ENCODE results near the gene LZTR1. TPM values are rescaled to one million over a fixed set of nuclear protein-coding genes. Genes with fewer than 3 reads are reported as not detected.
A peak's percentile ranks its signal among the peaks of the same experiment; 100 is the strongest.

The LZTR1 gene
- total RNA-seq, 3 donors from 2014 or later = 37.6 to 59.0 (median 46.2) TPM

- H3K9me3 ChIP-seq = no peaks in the 10 kb centered on the region
- TF ChIP-seq POLR2AphosphoS5 (IDR thresholded peaks at IDR 0.05) (no peak), CTCF (IDR thresholded peaks at IDR 0.05) (no peak), POLR2A (IDR thresholded peaks at IDR 0.05) (no peak)
- H3K36me3 ChIP-seq = no peaks in the 10 kb centered on the region
- no peak for DNase-seq (ENCODE audit: low spot score in 2 of 2)
- H3K4me1 ChIP-seq = no peaks in the 10 kb centered on the region
- no peak overlapping the region for H3K4me3 ChIP-seq
- intact Hi-C loops (cut with DNase I; ENCODE audit: low total_unique reads) = no loop called here
- H3K27ac ChIP-seq = no peak overlapping the region
- H3K27me3 ChIP-seq = no peaks in the 10 kb centered on the region
Measured at GRCh38 chr22:21025266-21025665, 43.2 kb downstream of the LZTR1 start.

- intact Hi-C loops (cut with DNase I; ENCODE audit: low total_unique reads) = no loop called here
- no peak for TF ChIP-seq CTCF (IDR thresholded peaks at IDR 0.05)
- no peak for TF ChIP-seq POLR2A (IDR thresholded peaks at IDR 0.05)
- no peak for TF ChIP-seq POLR2AphosphoS5 (IDR thresholded peaks at IDR 0.05)
- no peaks in the 10 kb centered on the region for H3K9me3 ChIP-seq
- no peak for DNase-seq (ENCODE audit: low spot score in 2 of 2)
- H3K4me1 ChIP-seq = no peaks in the 10 kb centered on the region
- H3K27ac ChIP-seq = no peak overlapping the region
- H3K4me3 ChIP-seq = no peak overlapping the region
- H3K27me3 ChIP-seq = no peaks in the 10 kb centered on the region
- no peaks in the 10 kb centered on the region for H3K36me3 ChIP-seq
Measured at GRCh38 chr22:21025763-21026755, 44.0 kb downstream of the LZTR1 start.

- Histone ChIP-seq H3K36me3 (no peaks in the 10 kb centered on the region), H3K4me3 (no peak overlapping the region), H3K27me3 (no peaks in the 10 kb centered on the region), H3K4me1 (peaks cover 0 to 2% of the 10 kb centered on the region in 2 donors), H3K27ac (no peak overlapping the region), H3K9me3 (no peaks in the 10 kb centered on the region)
- TF ChIP-seq POLR2AphosphoS5 (IDR thresholded peaks at IDR 0.05) (no peak), CTCF (IDR thresholded peaks at IDR 0.05) (no peak), POLR2A (IDR thresholded peaks at IDR 0.05) (no peak)
- intact Hi-C loops (cut with DNase I; ENCODE audit: low total_unique reads) = no loop called here
- peak in 1 of 2 donors; percentile 40 for DNase-seq (ENCODE audit: low spot score in 2 of 2)
Measured at GRCh38 chr22:21026783-21027692, 44.9 kb downstream of the LZTR1 start.

GRCh38 chr22:21028277-21029251 is 46.5 kb downstream of the LZTR1 start:
- H3K9me3 ChIP-seq = no peaks in the 10 kb centered on the region
- no peaks in the 10 kb centered on the region for H3K27me3 ChIP-seq
- H3K36me3 ChIP-seq = no peaks in the 10 kb centered on the region
- no peak for TF ChIP-seq CTCF (IDR thresholded peaks at IDR 0.05)
- no peak for TF ChIP-seq POLR2AphosphoS5 (IDR thresholded peaks at IDR 0.05)
- TF ChIP-seq POLR2A (IDR thresholded peaks at IDR 0.05) = no peak
- intact Hi-C loops (cut with DNase I; ENCODE audit: low total_unique reads) = no loop called here
- no peak for DNase-seq (ENCODE audit: low spot score in 2 of 2)
- no peak overlapping the region for H3K4me3 ChIP-seq
- H3K4me1 ChIP-seq = peaks cover 0 to 5% of the 10 kb centered on the region in 2 donors
- no peak overlapping the region for H3K27ac ChIP-seq
